GM21515 (cell line): ENCODE results near the gene ZNF444.

Experiments used
- ATAC-seq: cut with Tn5 transposase; IDR thresholded peaks from one replicate; pipeline ENCODE4 v1.9.1; 2021; ENCODE audit not compliant: unreplicated experiment

The ZNF444 gene

DNA sequence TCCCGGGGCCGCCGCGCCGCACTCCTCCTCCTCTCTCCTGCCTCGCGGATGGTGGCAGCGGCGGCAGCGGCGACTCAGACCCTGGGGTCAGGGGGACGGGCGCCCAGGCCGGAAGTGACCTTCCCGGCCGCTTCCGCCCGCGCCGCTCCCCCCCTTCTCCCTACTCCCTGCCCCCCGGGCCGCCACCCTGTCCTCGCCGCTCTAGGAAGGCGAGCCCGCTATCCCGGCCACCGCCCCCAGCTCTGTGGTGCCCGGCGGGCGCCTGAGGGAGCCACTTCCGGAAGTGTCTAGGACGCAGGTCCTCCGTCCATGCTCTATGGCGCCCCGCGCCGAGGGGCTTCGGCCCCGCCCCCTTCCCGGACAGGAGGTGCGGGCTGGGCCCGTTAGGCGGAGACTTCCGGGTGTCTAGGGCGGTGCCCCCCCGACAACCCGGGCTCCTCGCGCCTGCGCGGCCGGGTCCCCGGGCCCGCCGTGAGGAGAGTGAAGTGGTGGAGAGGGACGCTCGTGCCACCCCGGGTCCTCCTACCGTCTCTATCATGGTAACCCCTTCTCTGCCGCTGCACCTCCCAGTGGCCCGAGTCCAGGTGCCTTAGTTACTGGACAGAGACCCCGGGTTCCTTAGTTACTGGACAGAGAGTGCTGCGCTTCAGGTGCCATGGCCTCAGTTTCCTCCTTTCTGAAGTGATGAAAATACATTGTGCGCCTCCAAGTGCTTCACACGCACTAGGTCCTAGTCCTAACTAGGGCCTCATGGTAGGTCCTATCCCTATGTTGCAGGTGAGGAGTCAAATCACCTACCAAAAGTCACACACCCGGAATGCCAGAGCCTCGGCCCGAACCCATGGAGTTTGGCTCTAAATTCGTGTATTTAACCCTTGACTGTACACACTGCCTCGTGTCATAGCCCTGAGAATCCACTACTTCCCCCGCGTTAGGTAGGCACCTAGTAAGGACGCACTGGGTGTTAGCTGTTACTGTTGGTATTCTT, 19.6 kb upstream of the ZNF444 start, which contains the start of gene ZNF787:
Gene ZNF787 (minus strand): TSS at position 116 of the 988 bp plus-strand sequence. CDS start 18,078 bp downstream, outside the sequence.
- ATAC-seq = peak; percentile 81

DNA sequence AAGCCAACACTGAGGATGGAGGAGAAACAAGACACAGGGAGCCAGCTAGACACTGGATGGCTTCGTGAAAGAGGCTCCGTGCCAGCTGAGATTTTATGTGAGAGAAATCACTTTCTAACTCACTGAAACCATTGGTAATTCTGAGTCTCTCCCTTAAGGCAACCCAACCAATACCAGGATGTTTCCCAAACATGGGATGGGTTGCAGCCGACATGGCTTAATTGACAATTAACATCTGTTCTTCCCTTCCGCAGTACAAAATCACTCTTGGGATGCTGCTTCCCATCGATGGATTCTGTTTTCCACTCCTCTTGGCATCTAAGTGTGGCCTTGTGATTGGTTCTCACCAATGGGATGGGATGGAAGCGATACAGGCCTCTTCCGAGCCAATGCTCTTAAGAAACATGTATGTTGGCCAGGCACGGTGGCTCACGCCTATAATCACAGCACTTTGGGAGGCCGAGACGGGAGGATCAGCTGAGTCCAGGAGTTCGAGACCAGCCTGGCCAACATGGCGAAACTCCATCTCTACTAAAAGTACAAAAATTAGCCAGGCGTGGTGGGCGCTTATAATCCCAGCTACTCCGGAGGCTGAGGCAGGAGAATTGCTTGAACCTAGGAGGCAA, 17.7 kb upstream of the ZNF444 start:
- ATAC-seq = no peak

DNA sequence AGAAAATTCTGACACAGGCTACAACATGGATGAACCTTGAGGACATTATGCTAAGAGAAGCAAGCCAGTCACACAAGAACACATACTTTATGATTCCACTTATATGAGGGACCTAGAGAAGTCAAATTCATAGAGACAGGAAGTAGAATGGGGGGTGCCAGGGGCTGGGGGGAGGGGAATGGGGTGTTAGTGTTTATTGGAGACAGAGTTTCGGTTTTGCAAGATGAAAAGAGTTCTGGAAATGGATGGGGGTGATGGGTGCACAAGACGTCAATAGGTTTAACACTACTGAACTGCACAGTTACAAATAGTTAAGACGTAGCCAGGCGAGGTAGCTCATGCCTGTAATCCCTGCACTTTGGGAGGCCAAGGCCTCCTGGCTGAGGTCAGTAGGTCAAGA, 16.5 kb upstream of the ZNF444 start:
- ATAC-seq = no peak

DNA sequence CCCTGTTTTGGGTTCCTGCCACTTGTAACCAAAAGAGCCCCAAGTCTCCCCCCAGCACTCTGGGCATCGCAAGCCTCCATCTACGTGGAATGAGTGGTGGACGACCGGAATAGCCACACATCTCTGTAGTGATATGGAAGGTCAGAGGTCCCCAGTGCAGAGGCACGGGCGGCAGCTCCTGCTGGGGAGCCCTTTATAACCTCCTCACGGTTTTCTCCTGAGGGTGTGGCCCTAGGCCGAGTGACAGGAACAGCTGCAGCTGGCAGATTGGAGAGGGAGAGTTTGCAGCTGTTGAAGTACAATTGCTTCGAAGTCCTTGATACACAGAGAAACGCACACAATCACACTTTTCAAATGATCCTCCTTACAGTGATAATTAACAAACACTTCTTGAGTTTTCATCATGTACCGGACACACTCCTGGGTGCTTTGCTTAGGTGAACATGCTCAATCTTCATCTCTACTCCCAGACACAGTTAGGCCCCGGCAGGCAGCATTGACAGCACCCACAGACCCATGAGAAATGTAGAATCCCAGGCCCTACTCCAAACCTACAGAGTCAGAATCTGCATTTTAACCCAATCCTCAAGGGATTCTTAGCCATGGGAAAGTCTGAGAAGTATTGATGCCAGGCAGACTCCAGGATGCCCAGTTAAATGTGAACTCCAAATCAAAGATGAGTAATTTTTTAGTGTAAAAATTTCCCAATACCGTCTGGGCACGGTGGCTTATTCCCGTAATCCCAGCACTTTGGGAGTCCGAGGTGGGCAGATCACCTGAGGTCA, 15.1 kb upstream of the ZNF444 start:
- ATAC-seq = no peak

DNA sequence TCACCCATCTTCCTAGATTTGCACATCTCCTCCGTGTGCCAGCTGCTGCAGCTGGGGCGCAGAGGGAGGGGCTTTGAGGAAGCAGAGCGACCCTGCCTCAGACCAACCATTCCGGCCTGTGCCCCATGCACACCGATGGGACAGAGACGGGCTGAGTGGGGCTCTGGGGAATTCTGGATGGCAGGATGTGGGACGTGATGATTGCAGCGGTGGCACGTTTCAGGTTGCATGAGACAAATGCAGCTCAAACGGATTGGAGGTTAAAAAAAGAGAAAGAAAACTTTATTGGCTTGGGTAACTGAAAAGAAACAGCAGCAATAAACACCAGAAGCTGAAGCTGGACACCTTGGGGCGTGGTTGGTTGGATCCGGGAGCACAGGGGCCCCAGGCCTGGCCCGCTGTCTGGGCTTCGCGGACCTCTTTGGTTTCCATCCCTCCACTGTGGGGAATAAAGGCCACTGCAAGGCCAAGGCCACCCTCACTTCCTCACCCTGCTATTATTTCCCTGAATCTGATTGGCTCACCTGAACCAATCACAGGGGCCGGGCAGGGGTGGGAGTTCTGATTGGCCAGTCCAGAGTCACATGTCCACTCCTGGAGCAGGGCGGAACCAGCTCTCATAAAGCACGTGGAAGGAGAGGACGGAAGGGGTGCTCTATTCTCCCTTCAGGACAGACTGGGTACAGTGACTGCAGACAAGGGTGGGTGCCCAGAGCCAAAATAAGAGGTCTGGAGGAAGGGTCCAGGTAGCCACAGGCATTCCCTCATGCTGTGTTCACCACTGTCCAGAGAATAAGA, 13.9 kb upstream of the ZNF444 start:
- no peak for ATAC-seq

DNA sequence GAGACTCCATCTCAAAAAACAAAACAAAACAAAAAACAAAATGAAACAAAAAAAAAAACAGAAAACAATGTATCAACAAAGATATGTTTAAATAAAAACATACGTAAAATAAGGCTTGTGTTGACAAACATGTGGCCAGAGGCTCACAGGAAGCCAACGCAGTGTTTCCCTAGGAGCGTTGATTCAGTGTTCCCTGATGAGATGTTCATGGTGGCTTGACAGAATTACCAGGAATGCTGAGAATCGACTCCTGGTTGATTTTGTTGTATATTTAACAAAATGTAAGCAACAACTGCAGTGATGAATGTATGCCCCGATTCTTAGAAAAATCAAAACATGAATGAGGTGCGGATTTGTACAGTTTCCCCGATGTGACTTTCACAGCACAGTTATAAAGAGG, 11.1 kb upstream of the ZNF444 start:
- no peak for ATAC-seq

DNA sequence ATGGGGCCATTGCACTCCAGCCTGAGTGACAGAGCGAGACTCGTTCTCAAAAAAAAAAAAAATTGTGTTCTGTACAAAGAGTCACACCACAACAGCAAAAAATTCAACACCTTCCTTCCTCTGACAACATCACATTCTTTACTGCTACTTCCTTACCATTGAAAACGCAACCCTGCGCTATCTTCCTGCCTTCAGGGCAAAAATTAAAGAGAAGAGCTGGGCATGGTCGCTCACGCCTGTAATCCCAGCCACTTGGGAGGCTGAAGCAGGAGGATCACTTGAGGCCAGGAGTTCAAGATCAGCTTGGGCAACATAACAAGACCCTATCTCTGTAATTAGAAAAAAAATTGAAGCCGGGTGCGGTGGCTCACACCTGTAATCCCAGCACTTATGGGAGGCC, 9.4 kb upstream of the ZNF444 start:
- no peak for ATAC-seq

DNA sequence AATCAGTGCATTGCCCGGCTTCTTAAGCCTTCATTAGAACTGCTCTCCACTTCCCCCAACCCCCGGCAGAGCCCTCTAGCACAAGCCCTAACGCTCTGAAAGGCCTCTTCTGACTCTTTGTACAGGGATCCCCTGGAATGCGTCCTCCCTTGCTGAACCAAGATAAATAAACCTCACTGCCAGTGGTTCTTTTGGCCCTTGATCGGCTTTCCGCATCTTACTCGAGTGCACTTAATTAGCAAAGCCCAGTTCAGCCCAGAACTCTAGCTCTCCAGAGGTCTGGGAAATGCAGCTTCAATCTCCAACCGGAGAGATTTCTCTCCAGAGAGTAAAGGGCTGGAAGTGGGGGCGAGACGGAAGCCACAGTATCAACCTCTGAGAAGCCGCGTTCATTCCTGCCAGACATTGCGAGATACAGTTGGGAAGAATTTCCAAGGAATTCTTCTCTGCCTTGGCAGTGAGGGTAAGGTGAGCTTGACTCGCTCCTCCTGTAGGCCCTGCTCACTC, 8.7 kb upstream of the ZNF444 start:
- no peak for ATAC-seq

DNA sequence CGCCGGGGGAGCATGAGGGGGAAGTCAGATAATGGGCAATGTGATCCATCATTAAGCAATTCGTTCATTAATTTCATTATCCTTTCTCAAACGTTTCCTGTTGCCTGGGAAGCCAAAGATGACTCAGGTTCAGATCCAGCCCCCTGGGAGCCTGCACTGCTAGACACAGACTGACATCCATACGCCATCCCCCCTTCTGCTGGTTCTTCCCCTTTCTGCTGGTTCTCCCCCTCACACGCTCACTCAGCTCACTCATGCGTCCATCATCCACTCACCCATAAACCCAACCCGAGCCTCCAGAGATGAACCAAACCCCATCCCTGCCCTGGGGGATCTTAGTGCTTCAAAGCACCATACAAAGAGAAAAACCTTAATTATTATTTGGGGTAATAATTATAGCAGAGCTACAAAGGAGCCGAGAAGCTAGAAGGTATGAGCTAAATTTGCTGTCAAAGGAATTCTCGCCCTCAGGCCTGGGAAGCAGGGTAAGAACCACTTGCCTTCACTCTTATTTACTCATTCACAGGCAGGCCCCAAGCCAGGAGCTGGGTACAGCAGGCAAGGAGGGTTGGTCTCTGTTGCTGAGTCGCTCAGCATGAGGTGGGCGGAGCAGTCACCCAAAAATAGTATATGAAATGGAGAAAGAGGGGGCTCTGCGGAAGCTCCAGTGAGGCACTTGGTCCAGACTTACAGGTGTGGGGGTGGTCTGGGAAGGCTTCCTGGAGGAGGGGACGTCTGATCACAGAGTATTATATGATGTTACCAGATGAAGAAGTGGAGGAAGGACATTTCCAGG, 7.0 kb upstream of the ZNF444 start:
- ATAC-seq = no peak

DNA sequence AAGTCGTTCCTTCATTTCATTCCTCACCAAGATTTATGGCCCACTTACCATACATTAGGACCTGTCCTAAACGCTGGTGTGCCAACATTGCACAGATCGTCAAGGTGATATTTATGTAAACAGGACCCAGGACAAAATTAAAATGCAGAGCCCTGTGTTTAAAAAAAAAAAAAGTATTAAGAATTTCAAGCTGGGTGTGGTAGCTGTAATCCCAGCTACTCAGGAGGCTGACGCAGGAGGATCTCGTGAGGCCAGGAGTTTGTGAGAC, 6.5 kb upstream of the ZNF444 start:
- ATAC-seq = no peak

DNA sequence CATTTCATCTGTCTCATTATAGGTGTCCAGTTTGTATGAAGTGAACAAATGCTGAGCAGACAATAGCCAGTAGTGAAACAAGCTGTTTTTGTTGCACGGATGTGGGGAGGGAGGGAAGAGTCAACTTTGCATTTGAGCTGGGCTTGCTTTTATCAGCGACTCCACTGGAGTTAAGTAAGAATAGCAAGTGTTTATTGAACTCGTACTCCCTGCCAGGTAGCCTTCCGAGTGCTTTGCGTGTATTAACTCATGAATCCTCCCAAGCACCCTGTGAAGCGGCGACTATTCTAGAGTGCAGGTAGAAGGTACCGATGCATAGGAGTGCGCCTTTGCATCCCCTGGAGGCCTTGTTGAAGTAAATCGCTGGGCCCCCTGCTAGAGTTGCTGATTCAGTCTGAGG, 4.7 kb upstream of the ZNF444 start:
- no peak for ATAC-seq

DNA sequence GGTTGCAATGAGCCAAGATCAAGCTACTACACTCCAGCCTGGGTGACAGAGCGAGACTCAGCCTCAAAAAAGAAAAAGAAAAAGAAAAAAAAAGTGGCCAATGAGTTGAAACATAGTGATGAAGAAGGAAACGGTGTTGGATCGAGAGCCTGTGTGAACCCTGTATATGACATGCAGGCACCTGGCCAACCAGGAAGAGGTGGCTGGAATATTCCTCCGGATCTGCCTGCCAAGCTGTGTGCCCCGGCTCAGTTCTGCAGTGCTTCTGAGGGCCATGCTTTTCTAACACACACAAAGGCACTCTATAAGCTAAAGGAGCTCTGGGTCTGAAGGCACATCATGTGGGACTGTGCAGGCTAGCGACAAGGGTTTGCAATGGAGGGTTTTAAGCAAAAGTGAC, 3.7 kb upstream of the ZNF444 start:
- ATAC-seq = no peak

DNA sequence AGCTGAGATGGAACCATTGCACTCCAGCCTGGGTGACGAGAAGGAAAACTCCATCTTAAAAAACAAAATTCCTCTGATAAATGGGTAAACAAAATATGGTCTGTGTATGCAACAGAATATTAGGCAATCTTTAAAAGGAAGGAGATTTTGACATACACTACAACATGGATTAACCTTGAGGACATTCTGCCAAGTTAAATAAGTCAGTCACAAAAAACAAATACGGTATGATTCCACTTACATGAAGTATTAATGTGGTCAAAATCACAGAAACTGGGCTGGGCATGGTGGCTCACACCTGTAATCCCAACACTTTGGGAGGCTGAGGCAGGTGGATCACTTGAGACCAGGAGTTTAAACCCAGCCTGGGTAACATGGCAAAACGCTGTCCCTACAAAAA, 3.0 kb upstream of the ZNF444 start:
- no peak for ATAC-seq

DNA sequence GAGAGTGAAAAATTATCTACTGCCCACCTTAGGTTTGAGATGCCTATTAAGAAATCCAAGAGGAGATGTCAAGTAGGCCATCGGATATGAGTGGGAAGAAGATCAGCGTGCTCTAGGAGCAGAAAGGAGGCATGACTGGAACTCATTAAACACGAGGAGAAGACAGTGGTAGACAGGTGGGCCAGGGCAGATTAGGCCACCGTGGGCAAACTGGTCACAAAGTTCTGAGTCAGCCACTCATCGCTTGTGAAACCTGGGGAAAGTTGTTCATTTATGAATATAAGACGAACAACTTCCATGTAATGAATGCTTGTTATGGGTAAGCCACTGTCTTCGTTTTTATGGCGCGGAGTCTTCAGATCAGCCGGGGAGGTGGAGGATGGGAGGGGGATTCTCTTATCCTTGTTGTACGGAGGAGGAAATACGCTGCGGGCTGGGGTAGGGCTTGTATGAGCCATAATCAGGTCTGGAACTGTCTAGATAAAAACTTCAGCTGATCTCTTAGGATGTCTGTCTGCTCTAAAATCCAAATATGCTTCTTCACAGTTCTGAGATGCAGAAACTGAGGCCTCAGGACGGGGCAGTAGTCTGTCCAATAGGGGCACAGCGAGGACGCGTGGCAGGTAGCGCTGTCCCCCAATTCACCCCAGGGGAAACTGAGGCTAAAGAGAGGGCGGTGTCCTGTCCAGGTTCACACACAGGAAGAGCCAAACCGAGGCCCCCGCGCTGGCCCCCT, 1.1 kb upstream of the ZNF444 start:
- no peak for ATAC-seq

DNA sequence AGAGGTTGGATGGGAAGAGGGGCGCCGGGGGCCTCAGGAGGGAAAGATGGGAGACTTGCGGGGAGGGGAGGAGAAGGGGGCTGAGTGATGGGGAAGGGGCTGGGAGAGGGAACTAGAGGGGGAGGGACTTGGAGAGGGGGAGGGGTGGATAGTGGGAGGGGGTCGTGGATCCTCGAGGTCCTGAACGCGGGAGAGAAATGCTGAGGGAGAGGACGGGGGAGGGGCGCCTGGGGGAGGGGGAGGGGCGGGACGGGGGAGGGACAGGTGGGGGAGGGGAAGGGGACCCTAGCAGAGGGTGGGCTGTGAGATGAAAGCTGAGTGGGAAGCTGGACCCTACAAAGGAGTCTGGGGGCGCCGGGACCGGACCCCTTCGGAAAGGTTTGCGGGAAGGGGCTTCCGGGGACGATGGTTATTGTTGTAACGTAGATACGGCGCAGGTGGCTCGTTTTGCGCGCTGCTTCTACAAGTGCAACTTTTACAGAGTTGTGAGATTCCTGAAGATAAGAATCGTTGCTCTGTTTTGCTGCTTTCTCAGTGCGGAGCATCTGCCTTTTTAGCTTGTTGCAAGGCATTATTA, 418 bp downstream of the ZNF444 start:
- no peak for ATAC-seq

DNA sequence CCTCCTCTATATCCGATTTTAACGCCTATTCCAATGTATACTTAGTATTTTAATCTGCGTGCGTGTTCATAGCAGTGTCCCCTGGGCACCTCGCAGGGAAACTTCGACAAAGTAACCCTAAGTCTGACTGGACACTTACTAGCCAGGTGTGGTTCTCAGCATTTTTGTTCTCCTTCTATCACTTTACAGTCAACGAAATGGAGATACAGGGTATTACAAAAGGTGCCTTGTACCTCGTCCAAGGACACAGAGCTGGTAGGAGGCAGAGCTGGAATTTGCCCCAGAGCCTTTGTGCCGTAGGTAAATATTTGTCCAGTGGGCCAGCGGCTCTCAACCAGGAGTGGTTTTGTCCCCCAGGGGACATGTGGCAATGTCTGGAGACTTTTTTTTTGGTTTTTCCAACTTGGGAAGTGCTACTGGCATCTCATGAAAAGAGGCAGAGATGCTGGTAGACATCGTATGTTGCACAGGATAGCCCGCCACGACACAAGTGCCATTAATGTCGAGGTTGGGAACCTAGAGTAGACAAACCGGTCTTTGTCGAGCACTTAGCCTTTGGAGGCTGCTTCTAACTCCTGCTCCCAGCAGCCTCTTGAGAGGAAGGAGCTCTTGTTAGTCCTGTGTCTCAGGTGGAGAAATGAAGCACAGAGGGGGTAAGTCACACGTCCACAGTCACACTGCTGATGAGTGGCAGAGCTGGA, 1.1 kb downstream of the ZNF444 start:
- ATAC-seq = no peak

DNA sequence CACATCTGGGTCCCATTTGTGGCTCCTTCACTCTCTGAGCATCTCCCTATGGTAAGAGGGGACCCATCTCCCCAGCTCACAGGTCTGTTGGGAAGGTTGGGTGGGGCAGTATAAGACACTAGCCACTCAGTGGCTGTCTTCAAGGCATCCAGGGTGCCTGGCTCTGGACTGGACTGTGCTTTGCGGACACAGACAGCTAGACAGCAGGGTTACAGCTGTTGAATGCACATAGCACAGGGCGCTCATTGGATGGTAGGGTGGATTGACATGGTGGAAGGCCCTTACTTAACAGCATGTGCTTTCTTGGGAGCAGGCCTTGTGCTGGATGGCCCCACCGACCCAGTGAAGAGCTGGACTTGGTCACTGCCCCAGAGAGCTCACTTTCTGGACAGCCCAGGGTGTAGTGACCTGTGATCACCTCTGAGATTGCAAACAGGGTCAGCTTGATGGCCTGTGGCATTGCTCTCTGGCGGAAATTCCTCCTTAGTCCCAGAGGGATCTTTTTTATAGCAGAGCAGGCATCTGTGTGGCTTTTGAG, 1.9 kb downstream of the ZNF444 start:
- ATAC-seq = no peak

DNA sequence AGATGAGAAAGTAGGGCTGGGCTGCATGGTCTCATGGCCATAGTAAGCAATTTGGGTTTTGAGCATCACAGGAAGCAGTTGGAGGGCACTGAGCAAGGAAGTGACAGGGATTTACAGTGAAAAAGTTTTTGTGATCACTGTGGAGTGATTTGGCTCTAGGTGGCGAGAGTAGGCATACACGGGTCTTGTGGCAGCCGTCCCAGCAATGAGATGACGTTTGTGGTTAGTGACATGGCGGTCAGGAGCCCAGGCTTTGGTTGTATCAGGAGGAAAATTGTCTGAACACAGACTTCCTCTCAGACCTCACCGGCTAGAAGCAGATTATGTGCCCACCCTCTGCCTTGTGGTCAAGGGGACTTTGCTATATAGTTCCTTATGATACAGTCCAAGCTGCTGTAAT, 3.3 kb downstream of the ZNF444 start:
- ATAC-seq = no peak
